GM21529 (cell line): ENCODE measurements around the gene SLC15A5.

Experiments used
- ATAC-seq: cut with Tn5 transposase; IDR thresholded peaks from one replicate; pipeline ENCODE4 v1.9.1; 2021; ENCODE audit not compliant: unreplicated experiment

Gene SLC15A5

GRCh38 chr12:16183541-16183940 lies 93.9 kb downstream of the SLC15A5 start:
- no peak for ATAC-seq

GRCh38 chr12:16175840-16176239 lies 101.6 kb downstream of the SLC15A5 start:
- ATAC-seq, result no peak

- no peak for ATAC-seq
These were observed 103.2 kb downstream of the SLC15A5 start for GRCh38 chr12:16174282-16174681.

GRCh38 chr12:16171348-16171747 lies 106.1 kb downstream of the SLC15A5 start:
- ATAC-seq, result no peak

- ATAC-seq, result no peak
These were observed 109.4 kb downstream of the SLC15A5 start for GRCh38 chr12:16168078-16168477.

GRCh38 chr12:16166563-16167470 lies 110.7 kb downstream of the SLC15A5 start:
- no peak for ATAC-seq

- no peak for ATAC-seq
These were observed 112.0 kb downstream of the SLC15A5 start for GRCh38 chr12:16165506-16165905.

- ATAC-seq, result no peak
These were observed 113.6 kb downstream of the SLC15A5 start for GRCh38 chr12:16163901-16164300.

- ATAC-seq, result no peak
These were observed 114.3 kb downstream of the SLC15A5 start for GRCh38 chr12:16163146-16163545.

- ATAC-seq, result no peak
These were observed 117.9 kb downstream of the SLC15A5 start for GRCh38 chr12:16159571-16159970.

- ATAC-seq, result no peak
These were observed 119.4 kb downstream of the SLC15A5 start for GRCh38 chr12:16158050-16158449.

GRCh38 chr12:16155938-16156337 lies 121.5 kb downstream of the SLC15A5 start:
- no peak for ATAC-seq

GRCh38 chr12:16154990-16155389 lies 122.5 kb downstream of the SLC15A5 start:
- ATAC-seq, result no peak

- ATAC-seq, result no peak
These were observed 124.4 kb downstream of the SLC15A5 start for GRCh38 chr12:16152885-16153673.

GRCh38 chr12:16150276-16150675 lies 127.2 kb downstream of the SLC15A5 start:
- ATAC-seq, result no peak

- no peak for ATAC-seq
These were observed 128.5 kb downstream of the SLC15A5 start for GRCh38 chr12:16148938-16149337.
